Measurements from ENCODE around the gene TCEANC.
"Not testable (repeated sequence)": the region's sequence is repeated elsewhere in the genome, so short reads cannot be mapped to it uniquely, and the experiment has no call there.

TCEANC gene, protein sequence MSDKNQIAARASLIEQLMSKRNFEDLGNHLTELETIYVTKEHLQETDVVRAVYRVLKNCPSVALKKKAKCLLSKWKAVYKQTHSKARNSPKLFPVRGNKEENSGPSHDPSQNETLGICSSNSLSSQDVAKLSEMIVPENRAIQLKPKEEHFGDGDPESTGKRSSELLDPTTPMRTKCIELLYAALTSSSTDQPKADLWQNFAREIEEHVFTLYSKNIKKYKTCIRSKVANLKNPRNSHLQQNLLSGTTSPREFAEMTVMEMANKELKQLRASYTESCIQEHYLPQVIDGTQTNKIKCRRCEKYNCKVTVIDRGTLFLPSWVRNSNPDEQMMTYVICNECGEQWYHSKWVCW

DNA sequence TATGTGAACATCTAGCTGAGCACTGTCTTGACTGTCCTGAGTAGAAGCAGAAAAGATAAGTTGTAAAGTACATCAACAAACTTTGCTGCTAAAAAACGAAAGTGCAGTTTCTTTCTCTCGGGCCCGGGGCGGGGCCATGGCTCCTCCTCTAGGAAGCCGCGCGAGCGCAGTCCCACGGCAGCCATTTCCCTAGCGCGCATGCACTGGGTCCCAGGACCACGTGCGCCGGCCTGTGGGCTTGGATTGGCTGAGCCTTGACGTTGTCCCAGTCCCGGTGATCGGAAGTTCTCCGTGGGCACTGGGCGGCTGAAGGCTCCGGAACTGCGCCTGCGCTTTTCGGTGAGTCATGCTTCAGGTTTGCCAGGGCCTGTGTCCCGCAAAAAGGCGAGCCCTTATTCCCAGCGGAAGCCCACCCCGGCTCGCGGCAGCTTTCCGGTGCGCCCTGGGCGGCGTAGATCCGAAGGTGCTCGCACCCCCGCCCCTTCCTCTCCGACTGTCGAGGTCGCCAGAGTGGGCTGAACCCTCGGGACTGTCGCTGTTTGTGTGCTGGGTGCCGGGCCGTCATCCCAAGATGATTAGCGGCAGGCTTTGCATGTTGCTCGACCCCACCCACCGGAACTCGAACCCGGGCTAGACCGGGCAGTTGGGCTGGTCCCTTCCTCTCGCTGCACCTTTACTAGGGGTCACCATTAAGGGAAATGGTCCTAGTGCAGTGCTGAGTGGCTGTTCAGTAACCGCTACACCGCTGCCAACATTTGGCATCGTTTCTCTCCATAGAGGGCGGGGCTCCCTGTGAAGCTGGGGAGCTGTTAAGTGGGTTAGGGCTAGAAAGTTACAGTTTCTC, at the start of gene TCEANC:
Gene TCEANC (plus strand): TSS at position 292 of the 844 bp plus-strand sequence. CDS start 9,368 bp downstream, outside the sequence.
- peak; percentile 64 to 82 for DNase-seq

DNA sequence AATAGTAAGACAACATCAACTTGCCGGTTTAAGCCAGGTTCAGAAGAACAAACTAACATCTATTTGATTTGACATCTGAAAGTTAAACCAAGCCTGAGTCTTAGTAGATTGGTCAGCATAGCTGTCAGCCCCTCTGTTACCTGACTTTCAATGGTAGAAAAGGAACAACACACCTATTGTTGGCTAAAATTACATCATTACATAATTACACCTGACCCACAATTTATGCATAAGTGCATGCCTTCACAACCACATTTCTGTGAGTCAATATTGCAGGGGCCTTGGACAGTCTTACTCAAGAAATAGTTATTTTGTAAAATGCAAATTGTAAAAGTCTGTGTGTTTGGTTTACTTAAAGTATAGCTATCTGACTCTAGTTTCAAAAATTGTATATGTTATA, 47.3 kb upstream of the TCEANC start:
- no peak for DNase-seq

DNA sequence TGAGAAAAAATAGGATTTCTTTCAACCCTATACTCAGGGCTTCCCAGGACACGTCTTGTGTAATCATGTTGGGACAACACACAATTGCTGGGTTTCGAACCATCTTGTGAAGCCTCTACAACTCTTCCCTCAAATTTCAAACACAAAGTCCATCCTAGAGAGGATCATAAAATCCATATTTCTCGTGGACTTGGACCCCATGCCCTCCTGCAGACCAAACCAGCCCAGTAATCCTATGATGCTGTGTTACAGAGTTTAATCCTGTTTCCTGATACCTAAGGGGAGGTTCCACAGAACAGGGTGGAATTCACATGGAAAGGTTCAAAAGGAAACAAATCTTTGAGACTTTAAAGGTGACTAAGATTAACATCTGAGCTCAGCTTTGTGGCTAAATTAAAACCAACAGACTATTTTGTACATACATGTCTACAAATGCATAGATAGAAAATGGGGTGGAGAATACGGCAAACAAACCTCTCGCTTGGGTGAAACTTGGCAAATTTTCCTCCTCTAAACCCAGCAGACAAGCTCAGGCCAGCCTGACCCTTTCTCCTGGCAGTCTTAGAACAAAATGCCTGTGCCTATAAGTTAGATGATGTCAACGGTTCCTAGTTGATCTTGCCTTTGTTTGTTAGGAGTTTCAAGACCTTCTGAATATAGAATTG, 45.5 kb upstream of the TCEANC start:
- DNase-seq = no peak

DNA sequence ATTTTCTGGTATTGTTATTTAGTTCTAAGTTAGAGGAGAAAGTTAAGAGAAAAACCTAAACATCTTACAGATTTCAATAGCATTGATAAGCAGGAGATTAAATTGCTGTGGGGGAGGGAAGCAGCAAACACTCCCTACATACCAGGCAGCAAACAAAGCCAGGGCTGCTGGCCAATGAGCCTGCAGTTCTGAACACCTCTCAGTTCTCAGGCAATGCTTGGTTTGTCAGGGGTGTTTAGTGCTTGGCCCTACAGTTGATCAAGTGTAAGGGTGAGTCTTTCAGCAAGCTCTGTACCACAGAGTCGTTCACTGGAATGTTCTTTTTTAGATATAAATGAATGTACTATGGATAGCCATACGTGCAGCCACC, 45.0 kb upstream of the TCEANC start:
- no peak for DNase-seq

DNA sequence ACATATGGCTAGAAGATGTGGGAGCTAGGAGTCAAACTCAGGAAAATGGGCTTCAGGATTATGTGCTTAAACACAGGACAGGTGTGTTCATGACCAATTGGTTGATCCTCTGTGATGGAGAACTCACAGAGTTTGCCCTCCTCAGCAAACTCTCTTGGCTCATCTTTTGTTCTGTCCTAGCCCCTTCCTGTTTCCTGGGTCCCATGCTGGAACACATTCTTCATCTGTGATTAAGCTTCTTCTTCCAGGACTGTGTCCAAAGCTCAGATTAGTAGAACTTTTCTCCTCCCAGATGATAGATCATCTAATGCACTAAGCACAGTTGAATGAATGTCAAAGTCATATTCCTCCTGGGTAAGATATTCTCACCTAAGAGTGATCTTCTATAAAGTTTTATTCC, 38.8 kb upstream of the TCEANC start:
- no peak for DNase-seq

DNA sequence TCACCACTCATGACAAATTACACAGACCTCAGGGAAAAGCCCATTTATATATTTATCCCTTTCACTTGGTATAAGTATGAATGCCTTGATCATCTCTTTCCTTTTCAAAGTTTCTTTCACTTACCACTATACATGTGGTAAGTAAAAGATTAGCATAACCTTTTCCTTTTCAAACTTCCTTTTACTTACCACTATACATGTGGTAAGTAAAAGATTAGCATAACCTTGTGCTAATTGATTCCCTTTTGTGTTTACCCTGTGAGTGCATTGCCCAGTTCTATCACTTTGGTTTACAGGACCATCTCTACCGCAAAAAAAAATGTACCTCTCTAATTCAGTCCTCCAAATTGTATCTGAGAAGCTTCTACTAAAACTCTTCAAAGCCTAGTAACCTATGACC, 32.7 kb upstream of the TCEANC start:
- DNase-seq = no peak

DNA sequence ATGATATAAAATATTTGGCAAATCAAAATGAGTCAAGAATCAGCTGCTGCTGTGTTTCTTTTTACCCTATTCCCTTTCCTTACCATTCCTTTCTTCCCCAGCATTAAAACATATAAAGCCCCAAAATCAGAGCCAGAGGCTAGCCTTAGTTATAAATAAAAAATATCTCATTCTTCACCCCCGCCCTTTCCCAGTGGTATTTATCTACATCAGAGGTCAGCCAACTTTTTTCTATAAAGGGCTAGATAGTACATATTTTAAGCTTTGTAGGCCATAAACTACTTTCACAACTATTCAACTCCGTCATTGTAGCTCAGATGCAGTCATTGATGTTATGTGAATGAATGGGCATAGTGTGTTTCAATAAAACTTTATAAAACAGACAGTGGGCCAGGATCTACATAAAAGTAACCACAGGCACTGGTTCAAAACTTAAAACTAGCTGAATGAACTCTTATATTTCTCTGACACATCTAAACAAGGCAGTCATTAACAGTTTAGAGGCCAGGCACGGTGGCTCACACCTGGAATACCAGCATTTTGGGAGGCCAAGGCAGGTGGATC, 30.5 kb upstream of the TCEANC start:
- no peak for DNase-seq

DNA sequence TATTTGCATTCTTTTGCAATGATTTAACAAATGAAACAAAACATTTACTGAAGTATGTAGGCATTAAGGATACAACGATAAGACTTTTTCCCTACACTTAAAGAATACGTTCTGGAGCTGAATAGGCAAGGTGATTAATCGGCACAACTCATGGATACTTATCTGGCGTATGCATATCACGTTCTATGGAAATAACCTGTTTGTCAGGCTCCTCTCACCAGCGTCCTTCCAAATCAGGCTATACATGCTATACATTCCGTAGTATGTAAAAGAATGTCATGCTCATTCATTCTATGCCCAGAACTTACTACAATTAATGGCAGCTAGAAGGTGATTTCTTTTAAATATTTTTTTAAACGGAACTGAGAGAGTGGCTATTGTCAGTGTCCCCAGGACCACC, 25.6 kb upstream of the TCEANC start:
- no peak for DNase-seq

DNA sequence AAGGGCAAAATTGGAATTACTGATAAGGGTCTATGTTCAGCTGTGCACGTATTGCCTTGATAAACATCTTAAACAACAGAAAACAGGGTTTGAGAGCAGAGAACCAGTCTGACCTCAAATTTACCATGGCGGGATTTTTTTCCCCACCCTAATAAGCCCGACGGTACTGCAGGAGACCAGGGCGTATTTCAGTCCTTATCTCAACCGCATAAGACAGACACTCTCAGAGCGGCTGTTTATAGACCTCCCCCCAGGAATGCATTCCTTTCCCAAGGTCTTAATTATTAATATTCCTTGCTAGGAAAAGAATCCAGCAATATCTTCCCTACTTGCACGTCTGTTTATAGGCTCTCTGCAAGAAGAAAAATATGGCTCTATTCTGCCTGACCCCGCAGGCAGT, 15.7 kb upstream of the TCEANC start:
- not testable (repeated sequence) for DNase-seq

DNA sequence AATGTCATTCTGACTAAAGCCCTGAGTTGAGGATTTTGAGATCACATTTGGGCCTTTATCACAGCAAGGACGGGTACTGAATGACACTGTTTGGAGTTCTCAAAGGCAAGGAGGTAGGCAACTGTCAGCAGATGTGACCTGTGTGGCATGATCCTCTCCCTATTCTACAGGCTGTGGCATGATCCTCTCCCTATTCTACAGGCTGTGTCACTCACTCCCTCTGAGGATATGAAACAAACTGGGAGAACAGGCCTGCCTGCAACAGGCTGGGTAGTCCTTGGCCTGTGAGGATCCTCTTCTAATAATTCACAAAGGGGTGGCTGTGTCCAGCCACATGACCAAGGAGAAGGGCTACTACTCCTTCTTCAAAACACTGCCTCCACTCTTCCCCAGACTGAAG, 14.9 kb upstream of the TCEANC start:
- no peak for DNase-seq

DNA sequence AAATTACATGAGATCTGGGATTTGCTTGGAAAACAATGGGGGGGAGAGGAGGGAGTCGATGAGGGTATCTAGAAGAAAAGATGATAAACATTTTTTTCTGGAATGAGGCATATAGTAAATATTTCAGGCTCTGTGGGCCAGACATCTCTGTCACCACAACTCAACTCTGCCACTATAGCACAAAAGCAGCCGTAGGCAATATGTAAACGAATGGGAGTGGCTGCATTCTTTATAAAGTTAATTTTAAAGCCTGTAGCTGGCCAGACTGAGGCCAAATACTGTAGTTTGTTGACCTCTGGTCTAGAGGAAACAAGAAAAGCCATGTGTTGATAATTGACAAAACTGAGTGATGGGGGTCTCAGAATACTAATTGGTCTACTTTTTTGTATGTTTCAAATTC, 14.1 kb upstream of the TCEANC start:
- no peak for DNase-seq

DNA sequence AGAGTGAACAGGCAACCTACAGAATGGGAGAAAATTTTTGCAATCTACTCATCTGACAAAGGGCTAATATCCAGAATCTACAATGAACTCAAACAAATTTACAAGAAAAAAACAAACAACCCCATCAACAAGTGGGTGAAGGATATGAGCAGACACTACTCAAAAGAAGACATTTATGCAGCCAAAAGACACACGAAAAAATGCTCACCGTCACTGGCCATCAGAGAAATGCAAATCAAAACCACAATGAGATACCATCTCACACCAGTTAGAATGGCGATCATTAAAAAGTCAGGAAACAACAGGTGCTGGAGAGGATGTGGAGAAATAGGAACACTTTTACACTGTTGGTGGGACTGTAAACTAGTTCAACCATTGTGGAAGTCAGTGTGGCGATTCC, 11.3 kb upstream of the TCEANC start:
- not testable (repeated sequence) for DNase-seq

DNA sequence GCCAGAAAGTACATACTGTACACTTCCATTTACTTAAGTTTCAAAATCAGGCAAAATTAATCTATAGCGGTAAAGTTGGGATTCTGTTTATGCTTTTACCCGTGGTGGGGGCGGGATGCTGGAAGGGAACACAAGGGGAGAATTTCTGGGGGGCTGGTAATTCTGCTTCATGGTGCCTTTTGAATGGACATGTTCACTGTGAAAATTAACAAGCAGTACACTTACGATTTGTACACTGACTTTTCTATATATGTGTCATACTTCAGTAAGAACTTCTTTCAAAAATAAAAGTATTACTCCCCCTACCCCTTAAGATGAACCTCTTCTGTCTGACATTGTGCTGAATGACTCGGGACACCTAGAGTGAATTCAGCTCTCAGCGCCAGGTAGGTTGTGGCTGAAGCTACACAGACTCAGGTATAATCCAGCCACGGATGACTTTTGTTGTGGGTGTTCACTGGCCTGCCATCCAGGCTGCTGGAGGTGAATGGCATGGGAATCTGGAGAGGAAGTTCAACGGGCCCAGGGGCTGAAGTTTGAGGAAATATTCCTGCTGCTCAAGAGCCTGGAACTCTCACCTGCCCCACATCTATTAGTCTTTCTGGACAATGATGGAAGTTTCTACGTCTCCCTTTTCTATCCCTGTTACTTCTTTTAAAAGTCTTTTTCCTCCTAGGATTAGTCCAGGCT, 7.3 kb upstream of the TCEANC start:
- DNase-seq = no peak

DNA sequence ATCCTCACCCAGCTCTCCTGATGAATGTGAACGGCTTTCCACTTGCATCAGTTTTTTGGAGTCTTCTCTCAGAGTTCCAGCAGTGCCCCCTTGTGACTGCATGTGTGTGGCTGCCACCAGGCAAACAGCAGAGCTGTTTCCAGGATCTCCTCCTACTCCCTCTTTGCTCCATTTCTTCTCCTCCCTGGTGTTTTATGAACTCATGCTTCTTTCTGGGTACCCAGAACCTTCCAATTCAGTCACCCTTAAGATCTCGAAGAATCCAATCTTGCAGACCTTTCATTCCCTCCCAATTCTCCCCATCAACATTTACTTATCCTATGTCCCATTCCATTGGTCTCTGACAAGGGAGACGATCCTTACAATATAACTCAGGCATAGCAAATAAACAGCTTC, 6.8 kb upstream of the TCEANC start:
- peak in 1 of 2 experiments; percentile 8 for DNase-seq

DNA sequence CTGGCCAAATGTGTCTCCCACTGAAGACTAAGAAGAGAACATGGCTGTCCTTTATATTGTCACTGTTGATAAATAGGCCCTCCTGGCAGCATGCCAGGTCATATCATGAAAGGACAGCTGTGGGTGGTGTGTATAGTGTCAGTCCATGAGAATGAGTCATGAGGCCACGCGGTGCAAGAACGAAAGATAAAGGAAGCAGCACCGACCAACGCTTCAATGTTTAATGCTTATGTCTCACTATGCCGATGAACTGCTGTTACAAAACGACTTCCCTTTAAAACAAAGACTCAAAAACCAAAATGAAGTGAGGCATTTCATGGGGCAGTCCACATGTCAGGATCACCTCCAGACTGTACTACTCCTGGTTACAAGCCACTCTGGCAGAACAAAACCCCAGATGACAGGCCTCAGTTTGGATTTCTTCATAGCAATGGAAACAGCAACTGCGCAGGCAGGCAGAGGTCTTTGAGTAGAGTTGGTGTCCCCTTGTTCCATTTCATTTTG, 5.2 kb upstream of the TCEANC start:
- no peak for DNase-seq

DNA sequence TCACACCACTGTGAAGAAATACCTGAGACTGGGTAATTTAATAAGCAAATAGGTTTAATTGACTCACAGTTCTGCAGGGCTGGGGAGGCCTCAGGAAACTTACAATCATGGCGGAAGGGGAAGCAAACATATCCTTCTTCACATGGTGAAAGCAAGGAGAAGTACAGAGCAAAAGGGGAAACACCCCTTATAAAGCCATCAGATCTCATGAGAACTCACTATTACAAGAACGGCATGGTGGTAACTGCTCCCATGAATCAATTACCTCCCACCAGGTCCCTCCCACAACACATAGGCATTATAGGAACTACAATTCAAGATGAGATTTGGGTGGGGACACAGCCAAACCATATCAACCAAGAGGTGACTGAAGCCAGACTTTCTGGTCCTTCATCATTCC, 4.6 kb upstream of the TCEANC start:
- not testable (repeated sequence) for DNase-seq

DNA sequence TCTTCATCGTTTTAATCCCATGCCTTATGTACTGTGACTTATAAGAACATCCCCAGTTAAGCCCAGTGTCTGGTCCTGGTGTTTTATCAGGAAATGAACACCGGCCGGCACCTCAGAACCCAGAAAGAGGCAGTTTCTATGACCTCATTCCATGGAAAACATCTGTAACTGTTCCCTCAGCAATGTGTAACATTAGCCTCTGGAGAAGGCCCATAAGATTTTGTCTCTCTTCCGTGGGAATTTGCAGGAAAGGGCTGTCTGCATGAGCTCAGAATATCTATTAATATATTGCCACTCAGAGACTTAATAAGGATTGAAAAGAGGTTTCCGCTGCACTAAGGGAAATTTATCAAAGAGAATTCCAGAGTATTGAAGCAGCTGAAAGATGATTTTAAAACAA, 3.1 kb upstream of the TCEANC start:
- DNase-seq = no peak

DNA sequence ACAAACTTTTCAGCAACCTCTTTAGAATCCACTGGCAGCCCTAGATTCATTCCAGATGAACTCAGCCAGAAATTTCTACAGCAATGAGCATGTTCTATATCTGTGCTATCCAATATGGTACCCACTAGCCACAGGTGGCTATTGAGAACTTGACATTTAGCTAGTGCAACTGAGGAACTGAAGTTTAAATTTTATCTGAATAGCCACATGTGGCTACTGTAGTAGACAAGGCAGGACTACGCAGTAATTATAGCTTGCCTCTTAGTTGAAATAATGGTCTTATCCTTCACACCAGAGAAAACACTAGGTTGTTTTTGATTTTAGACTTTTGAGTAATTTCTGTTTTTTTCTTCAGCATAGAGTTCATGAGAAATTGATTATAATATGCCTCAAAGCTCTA, 2.6 kb upstream of the TCEANC start:
- no peak for DNase-seq

DNA sequence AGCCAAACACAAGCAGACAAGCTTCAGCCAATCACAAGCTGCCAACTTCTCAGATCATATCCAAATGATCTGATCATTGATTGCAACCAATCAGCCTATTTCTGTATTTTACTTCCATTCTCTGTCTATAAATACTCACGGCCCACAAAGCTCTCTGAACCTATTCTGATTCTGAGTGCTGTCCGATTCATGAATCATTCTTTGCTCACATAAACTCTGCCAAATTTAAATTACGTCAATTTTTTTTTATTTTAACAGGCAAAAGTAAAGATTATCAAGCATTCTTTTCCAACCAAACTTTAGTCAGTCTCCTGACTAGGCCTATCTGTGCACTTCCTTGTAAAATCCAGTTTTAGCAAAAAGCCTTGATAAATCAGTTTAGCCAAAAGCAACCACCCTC, 1.8 kb upstream of the TCEANC start:
- no peak for DNase-seq

DNA sequence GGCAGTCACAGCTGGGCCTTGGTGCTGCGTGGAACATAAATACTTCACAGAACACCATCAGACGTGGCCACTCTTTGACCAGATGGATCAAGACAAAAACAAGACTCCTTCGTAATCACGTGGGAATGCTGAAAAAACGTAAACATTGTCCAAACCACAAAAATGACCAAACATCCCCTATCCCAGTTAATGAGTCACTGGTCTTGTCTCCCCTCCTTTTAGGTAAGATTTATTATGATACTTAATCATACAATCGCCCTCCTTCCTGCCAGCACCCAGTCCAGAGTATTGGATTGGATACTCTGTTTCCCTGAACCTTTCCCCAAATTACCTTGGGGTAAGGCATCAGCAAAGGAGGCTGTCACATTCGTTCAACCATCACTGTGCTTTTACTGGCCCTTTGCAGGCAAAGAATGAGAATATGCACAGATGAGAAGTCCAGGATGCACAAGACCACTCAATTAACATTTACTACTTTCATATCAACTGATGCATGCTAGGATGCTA, 601 bp upstream of the TCEANC start:
- no peak for DNase-seq

DNA sequence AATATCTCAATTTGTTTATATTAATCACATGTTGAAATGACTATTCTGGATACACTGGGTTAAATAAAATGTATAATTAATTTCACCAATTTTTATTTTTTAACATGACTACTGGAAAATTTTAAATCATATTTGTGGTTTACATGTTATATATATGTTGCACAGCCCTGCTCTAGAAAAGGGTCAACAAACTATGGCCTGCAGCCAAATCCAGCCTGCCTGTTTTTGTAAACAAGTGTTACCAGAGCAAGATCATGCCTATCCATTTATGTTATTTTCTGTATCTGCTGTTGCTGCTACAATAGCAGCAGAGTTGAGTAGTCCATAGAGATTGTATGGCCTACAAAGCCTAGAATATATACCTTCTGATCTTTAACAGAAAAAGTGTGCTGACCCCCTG, 1.2 kb downstream of the TCEANC start:
- DNase-seq = no peak

DNA sequence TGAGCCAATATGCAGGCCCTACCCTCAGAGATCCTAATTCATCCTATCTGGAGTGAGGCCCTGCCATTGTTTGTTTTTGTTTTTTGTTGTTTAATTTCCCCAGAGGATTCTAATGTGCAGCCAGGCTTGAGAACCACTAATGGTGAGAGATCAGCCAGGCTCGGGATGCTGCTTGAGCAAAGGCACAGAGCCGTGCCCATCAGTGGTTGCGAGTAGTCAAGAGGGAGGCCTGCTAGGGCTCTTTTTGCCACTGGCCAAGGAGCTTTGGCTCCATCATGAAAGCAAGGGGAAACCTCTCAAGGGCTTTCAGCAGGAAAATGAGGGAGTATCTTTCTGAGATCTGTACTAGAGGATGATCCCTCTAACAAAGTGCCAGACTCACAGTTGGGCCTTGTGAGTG, 2.7 kb downstream of the TCEANC start:
- no peak for DNase-seq

Data from NCI-H187 (cell line).